CD4-positive, alpha-beta T cell treated with Interleukin-6 at 100 ng/mL for 8 hours (primary cell): ENCODE data around the gene SCG5.

ENCODE experiments used
- DNase-seq: peaks from one replicate; pipeline ENCODE4 v3.0.0-alpha.2; 2020; ENCODE audit warnings: mixed read lengths, low spot score

Gene SCG5

DNA sequence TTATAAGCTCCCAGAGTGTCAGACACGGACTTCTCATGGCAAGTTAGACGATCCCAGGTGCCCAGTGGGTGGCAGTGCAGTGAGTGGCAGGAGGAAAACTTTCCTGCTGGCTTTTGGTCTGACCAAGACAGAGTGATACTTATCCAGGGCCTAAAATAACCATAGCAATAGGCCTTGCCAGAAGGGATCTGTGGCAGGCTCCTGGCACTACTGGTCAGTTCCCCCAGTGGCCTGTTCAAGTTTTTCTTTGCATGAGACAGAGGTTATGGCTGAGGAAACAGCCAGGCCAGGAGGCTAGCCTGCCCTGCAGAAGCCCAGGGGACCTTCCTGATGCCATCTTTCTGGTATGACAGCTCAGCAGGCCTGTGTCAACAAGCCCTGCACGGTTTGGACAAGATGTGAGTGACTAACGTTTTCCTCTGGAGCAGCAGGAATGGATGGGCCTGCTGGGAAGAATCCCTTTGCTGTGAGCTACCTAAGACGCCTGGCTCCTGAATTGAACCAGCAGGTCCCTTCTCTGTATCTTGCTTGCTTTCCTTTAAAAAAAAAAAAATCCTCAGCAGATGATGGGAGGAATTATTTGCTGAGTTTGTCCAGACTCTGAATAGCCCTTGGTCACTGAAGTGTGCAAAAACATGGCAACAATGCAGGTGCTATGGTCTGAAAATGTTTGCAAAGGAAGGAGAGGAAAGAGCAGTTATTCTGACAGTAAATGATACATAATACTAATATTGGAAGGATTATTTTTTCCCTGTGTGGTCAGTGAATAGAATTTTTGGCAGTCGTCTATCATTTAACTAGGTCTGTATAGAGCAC is 18.0 kb downstream of the SCG5 start:
- DNase-seq = no peak

DNA sequence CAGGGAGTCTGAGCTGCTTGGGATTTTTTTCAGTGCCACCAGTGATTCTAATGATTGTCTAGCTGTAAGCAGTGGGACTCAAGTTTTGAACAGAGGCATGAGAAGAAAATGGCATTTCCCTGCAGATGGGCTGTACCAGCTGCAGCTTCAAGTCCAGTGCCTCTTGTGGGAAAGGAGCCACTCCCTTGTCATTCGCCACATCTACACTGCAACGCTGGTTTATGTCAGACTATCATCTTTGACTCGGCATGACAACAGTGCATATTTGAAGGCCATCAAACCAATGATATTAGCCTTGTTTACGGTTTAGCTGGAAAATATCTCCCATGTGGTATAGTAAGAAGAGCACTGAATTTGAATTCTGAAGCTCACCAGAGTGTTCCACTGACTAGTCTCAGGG is 22.2 kb downstream of the SCG5 start:
- DNase-seq = no peak

DNA sequence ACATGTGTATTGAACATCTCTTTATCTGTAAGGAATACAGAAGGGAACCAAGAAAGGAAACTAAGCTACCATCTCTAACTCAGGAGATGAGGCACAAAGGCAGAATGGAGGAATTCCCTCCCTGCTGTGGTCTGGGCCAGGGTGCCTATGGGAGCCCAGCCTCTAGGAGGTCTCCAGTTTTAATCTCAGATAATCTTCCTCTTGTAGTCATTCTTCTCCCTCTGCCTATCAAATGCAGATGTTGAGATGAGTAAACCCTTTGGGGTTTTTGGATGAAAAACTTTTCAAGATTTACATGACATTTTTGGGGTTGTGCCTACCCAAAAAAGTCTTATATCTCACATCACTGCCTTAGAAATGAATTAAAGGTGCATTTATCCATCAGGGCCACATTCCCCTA is 23.3 kb downstream of the SCG5 start:
- no peak for DNase-seq

DNA sequence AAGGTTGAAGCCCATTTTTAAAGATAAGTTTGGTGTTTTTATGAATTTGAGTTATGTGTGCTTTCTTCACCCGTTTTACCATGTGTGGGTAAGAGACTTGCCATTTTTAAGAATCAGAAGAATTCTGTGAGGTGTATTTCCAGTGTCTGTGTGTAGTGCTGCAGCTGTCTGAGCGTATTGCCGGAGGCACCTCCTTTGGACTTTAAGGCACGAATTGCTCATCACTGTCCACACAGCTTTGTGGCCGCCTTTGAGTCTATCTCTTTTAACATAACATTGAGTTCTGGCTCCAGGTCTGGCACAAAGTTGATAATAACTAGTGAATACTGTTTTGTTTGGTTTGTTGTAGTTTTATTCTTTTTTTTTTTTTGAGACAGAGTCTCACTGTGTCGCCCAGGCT is 25.8 kb downstream of the SCG5 start:
- no peak for DNase-seq

DNA sequence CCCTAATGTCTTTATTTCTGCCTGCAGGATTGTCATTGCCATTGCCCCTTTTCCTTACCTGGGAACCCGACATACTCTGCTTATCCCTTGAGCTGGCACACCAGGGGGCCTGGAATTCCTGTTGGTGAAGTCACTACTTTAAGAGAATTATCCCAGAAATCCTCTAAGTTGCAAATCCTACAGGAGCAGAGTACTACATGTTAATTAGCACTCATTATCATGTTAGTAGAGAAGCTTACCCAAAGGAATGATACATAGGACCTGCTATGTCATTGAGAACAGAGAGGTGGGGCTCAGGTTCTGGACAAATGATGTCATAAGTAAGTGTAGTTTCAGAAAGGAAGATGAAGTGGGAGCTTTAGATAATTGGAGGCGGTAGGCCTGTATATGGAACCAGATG is 27.4 kb downstream of the SCG5 start:
- DNase-seq = no peak

DNA sequence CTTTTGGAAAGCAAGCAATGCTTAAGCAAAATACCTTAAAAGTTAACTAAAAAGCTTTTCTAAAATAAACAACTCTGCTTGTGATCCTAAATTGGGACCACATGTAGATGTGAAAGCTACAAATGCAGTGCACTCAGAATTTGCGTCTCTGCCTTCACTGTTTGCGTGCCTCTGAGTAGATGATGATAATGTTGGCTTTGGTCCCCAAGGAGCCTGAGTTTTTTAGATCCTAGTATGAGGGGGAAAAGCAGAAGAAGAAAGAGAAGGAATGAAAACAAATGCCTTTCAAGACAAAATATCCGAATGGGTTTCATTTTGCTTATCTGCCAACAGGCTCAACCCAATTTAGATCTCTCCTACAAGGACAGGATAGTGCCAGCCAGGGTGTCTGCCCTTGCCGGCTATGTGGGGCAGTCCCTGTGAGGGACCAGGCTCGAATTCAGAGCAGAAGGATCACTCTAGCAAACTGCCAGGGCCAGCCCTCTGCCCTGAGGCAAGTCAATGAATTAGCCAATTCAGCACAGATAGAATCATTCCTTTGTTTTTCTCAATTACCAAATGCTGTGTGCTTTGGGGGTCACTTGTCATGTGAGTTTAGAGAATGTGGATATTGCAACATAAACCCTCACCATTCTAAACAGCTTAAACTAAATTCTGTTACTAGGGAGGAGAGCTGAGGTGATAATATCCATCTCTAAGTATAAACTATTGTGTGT is 28.5 kb downstream of the SCG5 start:
- DNase-seq = no peak

DNA sequence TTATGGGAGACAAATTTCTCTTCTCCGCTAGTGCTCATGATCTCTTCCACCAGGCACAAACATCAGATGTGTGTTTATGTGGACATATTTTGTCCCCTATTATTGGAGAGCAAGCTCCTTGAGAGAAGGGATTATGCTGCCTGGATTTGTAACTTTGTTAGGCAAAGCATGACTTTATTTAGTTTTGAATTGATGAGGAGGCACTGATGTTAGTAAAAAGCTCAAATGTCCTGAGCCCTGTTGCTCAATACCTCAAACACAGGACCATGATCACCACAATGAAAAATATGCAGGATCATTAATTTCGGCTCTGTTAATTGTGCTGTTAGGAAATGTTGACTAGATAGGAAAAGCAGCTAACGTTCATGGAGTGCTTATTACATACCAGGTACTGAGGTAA is 29.1 kb downstream of the SCG5 start:
- no peak for DNase-seq

DNA sequence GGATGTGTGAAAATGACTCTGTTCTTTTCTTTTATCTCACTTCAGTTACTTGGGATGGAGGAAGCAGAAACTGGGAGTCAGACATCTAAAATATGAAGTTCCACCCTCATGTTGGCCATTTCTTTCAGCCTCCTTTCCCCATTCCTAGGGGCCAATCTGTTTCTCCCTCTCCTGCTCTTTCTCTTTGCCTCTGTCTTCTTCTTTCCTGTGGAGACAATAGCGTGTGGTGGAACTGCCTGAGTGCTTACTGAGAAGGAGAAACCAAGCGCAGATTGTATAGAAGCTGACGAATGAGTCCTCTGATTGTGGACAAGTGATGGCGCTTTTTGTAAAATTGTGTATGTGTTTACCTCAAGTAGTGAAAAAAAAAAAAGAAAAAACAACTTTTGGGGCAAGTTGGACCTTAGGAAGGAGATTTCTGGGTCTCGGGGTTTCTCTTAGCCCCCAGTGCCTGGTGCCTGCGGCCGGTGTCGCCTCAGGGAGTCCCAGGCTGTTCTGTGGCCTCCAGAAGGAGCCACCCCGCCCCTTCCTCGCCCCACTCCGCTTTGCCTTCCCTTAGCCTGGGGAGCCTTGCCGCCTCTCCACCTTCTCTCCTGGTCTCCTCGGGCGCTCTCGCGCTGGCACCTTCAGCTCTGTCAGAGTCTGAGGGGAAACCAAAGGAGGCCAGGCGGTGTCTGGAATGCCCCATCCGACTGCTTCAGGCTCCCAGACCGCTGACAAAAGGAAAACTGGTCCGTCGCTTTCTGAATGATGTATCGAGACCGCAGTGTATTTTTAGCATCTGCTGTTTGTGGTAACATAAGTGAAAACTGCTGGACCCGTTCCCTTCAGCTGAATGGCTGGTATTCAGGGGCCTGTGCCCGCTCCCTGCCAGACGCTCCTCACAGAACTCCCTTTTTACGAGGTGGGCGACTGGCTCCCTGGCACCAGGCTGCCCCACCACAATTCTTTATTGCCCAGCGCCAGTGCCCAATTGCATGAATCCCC is 30.1 kb downstream of the SCG5 start:
- no peak for DNase-seq

DNA sequence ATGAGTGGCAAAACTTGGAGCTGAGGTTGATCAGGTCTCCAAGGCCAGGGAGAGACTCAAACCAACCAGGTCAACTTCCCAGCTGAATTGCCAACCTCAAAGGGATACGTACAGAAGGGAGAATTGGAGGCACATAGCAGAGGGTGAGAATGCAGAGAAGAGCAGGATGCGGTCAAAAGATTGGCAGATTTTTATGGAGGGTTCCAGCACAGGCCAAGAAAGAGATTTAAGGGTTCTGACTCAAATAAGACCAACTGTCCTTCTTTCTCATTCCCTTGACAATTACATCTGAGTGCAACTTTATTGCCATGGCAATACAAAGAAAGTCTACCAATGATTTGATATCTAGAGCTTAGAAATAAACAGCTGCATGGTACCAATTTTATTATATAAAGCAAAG is 33.2 kb downstream of the SCG5 start:
- DNase-seq = no peak

DNA sequence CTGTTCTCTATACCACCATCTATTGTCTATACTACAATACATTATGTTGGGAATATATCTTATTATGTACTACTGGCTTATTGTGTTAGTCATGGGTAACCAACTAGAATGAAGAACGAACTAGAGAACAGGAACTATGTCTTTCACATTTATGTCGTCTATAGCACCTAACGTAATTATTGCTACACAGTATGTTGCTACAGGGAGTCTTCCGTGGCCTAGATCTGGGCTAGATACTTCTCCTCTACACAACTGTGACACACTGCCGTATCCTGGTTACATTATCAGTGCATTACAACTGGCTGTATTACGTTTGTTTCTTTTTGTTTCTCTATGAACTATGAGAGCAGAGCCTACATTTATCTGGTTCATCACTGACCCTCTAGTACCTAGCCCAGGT is 34.0 kb downstream of the SCG5 start:
- DNase-seq = no peak

DNA sequence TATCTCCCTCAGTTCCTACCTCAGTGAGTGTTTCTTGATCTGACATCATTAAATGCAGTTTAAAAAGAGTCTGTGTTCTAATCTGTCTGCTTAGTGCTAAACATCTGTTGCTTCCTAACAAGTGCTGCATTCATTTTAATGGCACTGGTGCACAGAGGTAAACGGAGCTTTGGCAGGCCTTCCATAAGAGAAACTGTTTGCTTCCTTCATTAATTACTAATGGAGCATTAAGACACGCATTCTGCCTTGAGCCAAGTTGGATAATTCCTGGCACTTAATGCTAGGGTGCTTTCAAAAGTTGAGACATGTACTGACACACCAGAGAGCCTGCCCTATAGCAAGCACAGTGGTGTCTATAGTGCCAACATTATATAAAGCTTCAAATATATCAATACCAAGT is 34.7 kb downstream of the SCG5 start:
- no peak for DNase-seq

DNA sequence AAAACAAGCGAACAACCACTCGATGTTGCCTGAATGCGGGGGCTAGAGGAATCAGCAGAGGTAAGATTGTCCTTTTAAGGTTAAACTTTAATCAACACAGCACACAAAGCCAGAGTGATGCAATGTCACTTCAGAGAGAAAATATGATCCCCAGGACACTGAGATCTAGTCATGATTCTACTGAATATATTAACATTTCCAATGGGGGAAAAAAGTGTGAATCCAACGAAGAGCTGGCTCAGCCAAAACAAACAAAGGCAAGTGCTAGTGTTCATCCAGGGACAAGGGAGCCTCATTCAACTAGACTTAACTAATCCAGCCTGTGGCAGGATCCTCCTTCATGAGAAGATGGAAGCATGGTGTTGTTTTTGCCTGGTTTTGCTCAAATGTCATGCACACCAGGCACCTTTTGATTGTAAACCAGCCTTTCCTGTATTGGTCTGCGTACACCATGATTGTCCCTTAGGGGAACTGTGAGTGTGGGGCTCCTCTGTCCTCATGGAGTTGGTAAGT is 35.8 kb downstream of the SCG5 start:
- no peak for DNase-seq

DNA sequence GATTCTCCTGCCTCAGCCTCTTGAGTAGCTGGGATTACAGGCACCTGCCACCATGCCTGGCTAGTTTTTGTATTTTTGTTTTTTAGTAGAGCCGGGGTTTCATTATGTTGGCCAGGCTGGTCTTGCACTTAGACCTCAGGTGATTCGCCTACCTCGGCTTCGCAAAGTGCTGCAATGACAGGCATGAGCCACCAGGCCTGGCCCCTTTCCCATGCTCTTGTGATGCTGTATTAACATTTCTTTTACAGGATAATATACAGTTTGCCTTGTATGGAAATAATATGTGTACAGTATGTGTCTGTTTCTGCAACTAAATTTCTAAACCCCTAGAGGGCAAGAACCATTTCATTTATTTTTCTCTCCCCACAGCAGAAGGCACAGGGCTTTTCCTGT is 37.8 kb downstream of the SCG5 start:
- DNase-seq = no peak

DNA sequence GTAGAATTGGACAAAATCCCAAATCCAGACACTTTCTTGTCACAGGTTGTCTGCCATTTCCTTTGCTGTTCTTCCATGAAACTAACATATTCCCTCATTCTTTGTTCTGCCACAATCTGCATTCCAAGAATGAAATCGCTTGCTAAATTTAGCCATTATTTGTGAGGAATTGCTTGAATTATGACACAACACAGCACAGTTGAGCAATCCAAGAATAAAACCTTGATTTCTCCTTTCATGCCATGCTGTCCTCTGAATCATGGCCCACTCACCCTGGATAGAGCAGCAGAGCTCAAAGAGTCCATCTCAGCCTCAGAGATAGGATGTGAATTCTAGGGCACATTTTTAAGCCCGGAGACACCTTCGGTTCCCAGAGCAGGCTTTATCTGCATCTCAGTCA is 41.1 kb downstream of the SCG5 start:
- DNase-seq = no peak

DNA sequence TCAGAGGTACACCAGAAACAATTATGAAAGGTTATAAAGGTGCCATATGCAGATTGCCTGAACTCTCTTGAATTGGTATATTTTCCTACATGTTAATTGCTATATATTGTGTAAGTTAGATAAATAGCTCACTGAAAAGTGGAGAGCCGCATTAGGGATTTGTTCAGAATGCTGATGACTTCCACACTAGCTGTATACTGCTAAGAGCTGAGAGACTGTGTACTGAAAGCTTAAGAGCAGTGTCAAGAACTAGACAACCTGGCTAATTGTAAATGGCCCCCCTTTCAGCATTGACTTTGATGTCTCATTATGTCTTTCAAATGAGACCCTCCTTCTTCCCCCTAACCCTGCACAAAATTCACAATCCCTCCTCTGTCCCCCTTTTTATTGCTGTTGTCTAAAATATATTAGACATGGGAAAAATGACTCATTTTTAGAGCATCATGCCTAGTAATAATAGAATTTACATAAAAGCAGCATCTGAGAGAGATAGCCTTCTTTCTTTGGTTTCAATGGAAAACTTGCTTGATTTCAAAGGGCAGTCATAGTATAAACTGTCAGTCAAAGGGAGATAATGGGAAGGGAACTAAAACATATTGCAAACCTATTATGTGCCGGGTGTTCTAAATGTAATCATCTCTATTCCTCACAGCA is 41.6 kb downstream of the SCG5 start:
- no peak for DNase-seq

DNA sequence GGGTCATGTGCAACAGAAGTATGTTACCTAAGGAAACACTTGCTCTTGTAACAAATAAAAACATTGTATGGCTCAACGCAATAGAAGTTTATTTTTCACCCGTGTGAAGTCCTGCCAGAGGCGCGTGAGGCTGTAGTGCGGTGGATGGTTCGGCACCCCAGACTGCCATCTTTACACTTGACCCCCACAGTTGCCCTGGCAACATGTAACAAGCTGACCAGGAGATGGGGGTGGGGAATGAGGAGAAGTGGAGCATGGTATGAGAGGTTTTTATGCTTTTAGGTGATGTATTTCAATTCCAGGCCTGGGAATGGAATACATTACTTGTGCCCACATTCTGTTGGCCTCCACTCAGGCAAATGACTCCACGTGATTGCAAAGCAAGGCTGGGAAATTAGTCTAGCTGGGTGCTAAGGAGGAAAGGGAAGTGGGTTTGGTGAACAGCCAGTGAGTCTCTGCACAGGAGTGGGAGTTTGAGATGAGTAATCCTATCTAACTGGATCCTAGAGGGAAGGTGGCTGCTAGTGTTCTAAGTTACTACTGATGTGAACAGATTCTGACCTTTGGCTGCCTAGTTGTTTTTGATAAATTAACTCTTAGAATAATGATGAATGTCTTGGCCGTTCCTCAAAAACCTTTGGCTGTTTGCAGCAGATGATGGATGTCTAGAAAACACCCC is 42.5 kb downstream of the SCG5 start:
- DNase-seq = no peak

DNA sequence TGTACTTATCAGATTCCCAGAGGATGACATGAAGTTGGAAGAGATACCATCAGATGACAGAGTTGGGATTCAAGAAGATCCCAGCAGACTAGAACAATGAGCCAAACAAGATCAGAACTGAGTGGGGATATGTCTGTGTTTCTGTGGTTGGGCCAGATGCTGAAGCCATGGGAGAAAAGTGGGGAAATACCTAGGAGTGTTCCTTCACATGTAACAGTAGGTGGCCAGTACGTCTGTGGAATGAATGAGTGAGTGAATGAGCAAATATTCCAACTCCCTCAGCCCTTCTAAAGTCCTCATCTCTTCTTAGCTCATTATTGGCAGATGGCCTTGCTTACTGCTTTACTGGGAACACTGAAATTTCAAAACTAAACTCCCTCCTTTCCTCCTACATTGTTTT is 44.1 kb downstream of the SCG5 start:
- no peak for DNase-seq

DNA sequence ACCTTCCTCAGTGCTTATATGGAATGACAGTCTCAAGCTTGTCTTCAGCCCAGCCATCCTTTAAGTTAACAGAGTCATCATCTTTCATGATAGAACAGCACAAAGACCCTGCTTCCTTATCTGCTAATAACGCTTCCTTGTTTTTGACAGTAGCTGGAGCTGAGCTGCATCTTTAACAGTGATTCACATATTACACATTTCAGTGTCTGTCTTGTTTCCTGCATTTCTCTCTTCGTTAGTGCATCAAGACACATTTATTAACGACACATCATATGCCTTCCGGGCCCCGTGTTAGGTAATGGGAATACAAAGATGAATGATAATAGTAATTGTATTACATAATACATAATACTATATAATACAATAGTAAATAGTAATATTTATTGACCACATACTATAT is 46.0 kb downstream of the SCG5 start:
- DNase-seq = no peak

DNA sequence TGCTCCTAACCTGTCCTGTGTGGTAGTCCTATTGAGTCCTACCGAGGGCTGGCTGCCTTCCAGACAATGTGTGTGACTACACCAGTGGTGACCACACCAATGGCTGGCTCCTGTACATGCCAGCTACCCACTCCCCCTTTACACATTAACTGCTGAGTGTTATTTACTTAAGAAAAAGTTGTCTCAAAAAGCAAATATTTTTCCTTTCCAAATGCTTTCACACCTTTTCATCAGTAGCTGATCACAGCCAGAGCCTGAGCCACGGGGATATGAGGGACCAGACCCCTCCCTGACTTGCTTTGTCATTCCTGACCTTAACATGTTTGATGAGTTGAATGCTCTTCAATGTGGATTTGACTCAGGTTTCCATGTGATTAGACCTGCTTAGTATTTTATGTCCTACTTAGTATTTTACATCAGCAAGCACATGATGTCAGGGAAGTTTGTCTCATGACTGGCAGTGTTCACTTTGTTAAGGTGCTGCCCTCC is 46.7 kb downstream of the SCG5 start:
- DNase-seq = no peak

DNA sequence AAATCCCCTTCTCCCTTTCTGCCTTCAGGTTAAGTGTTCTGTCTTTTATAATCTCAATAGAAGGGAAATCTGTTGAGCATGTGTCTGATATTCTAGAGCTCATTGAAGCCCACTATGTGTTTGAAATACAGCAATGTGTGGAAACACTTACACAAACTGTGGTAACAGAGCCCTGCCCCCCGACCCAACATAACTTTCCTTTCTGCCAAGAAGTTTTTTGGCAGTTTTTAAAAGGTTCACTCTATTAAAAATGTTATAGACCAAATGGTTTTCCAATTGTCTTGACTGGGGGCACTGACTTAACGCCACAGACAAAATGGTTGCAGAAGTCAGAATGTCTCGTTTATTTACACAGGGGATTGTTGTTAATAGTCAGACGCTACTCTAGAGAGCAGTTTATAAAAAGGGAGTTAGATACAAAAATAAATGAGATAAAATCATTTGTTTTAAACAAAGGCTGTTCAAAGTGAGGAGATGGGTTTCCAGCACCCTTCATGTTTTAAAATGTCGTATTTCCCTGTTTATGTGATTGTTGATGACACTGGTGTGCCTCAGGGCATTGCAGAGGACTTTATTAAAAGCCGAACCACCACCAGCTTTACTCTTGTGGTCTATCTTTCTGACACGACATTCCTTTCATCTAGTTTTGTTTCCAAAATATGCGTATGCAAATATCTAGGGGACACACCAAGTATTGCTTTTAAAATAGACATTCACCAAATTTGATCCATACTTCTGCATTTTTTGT is 49.6 kb downstream of the SCG5 start:
- DNase-seq = no peak
